WERI-Rb-1 (cell line): ENCODE results near the gene LMNTD2.

Source experiments
- DNase-seq: peaks from one replicate; pipeline ENCODE4 v3.0.0-alpha.2; 2020
- H3K27ac ChIP-seq: fragments of 250-450 bp; sonication (Bioruptor Pico); 2 replicates; pipeline ENCODE4 v1.5.1; 2020; ENCODE audit warnings: mild to moderate bottlenecking, moderate library complexity
- H3K27me3 ChIP-seq: fragments of 250-450 bp; sonication (Bioruptor Pico); 2 replicates; pipeline ENCODE4 v1.5.1; 2021; ENCODE audit warnings: mild to moderate bottlenecking, low read depth, moderate library complexity; ENCODE audit not compliant: insufficient read depth, severe bottlenecking
- H3K36me3 ChIP-seq: fragments of 250-450 bp; sonication (Bioruptor Pico); 2 replicates; pipeline ENCODE4 v1.5.1; 2020; ENCODE audit warnings: mild to moderate bottlenecking, moderate library complexity
- H3K4me3 ChIP-seq: 2 replicates; pipeline ENCODE4 v1.5.1; 2011; ENCODE audit warnings: low read depth, mild to moderate bottlenecking, control low read depth, low read length
- H3K9me3 ChIP-seq: fragments of 250-450 bp; sonication (Bioruptor Pico); 2 replicates; pipeline ENCODE4 v1.5.1; 2021; ENCODE audit warnings: mild to moderate bottlenecking, moderate library complexity; ENCODE audit not compliant: severe bottlenecking
- TF ChIP-seq, protein P1 (sequence below): IDR thresholded peaks from 2 replicates; pipeline ENCODE4 v1.5.1; 2011; ENCODE audit warnings: low read depth, mild to moderate bottlenecking, control low read depth, inconsistent platforms, low read length

Gene LMNTD2

DNA sequence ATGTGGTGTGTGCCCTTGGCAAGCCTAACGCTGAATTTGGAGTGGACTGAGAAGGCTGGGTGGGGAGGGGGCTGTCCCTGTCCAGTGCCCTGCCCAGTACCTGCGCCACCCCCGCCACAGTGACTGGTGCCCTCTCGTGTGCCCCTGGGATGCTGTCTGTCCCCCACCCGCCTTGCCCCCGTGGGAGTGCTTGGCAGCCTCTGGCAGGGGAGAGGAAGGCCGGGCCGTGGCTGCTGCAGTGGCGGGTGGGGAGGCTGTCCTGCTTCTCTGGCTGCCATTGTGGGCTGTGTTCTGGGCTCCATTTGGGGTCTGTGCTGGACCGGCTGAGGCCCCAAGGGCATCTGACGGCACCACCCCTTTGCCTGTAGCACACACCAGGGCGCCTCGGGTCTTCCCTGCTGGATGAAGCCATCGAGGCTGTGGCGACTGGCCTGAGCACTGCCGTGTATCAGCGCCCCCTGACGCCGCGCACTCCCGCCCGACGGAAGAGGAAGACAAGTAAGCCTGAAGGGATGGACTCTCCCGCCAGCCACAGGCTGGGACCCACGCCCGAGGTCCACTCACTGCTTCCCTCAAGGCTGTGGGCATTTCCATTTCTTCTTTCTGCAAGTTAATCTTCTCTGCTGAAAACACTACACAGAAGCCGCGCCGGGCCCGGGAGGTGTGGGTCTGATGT lies 37.6 kb upstream of the LMNTD2 start:
- Histone ChIP-seq H3K36me3 (peaks cover 88% of the 10 kb centered on the region), H3K9me3 (no peaks in the 10 kb centered on the region), H3K27ac (no peak overlapping the region), H3K4me3 (no peak overlapping the region), H3K27me3 (no peaks in the 10 kb centered on the region)
- TF ChIP-seq, protein P1, sequence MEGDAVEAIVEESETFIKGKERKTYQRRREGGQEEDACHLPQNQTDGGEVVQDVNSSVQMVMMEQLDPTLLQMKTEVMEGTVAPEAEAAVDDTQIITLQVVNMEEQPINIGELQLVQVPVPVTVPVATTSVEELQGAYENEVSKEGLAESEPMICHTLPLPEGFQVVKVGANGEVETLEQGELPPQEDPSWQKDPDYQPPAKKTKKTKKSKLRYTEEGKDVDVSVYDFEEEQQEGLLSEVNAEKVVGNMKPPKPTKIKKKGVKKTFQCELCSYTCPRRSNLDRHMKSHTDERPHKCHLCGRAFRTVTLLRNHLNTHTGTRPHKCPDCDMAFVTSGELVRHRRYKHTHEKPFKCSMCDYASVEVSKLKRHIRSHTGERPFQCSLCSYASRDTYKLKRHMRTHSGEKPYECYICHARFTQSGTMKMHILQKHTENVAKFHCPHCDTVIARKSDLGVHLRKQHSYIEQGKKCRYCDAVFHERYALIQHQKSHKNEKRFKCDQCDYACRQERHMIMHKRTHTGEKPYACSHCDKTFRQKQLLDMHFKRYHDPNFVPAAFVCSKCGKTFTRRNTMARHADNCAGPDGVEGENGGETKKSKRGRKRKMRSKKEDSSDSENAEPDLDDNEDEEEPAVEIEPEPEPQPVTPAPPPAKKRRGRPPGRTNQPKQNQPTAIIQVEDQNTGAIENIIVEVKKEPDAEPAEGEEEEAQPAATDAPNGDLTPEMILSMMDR, result no peak
- DNase-seq, result no peak

DNA sequence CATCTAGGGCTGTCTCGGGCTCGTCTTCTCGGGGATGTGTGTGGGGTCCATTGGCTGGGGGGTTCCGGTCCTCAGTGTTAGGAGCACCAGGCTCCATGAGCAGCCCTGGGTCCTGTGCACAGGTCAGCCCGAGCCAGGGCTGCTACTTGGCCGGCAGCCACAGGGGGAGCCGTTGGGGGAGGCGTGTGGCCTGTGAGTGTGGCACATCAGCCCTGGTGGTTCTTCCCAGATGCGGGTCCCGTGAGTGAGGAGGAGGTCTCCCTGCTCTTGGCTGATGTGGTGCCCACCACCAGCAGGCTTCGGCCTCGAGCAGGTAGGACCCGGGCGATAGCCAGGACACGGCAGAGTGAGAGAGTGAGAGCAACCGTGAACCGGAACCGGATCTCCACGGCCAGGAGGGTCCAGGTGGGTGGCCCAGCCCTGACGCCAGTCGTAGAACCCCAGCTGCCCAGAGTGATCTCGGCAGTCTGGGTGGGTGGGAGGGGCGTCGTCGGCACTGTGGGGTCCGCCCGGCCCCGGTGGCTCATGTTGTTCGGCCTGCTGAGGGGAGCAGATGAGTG lies 36.7 kb upstream of the LMNTD2 start:
- Histone ChIP-seq H3K27me3 (no peaks in the 10 kb centered on the region), H3K36me3 (peaks cover 90% of the 10 kb centered on the region), H3K4me3 (no peak overlapping the region), H3K9me3 (no peaks in the 10 kb centered on the region), H3K27ac (no peak overlapping the region)
- no peak for DNase-seq
- TF ChIP-seq, protein P1, result peak; percentile 64

DNA sequence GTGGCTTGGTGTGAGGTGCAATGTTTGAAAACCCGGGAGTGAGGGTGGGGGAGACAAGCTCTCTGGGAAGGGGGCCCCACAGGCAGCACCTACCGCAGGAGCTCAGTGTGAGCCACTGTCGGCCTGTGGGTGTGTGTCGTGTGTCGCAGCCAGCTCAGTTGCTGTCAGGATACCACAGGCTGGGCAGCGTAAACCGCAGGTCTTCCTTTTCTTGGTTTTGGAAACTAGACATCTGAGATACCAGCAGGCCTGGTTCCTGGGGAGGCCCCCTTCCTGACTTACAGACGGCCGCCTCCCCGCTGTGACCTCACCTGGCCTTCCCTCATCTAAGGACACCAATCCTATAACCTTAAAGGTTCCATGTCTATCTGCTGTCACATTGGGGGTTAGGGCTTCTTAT lies 35.8 kb upstream of the LMNTD2 start:
- TF ChIP-seq, protein P1, result no peak
- Histone ChIP-seq H3K27me3 (no peaks in the 10 kb centered on the region), H3K27ac (no peak overlapping the region), H3K9me3 (no peaks in the 10 kb centered on the region), H3K4me3 (no peak overlapping the region), H3K36me3 (peaks cover 87% of the 10 kb centered on the region)
- DNase-seq, result no peak

DNA sequence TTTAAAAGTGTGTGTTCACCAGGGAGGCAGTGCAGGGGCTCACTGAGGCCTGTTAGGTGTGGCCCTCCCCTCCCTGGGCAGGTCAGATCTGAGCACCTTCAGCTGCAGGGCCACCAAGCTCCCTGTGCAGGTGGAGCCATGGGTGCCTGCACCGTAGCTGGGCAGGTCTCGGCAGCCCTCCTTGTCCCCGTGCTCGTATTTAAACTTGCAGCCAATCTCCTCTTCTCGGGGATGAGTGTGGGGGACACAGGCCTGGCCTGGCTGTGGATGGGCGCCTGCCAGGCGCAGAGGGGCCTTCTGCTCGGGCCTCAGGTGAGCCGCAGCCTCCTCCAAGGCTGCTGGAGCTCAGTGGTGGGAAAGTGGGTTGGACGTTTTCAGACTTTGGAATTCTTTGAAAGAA lies 34.9 kb upstream of the LMNTD2 start:
- Histone ChIP-seq H3K9me3 (no peaks in the 10 kb centered on the region), H3K27ac (no peak overlapping the region)
- TF ChIP-seq, protein P1, result no peak

DNA sequence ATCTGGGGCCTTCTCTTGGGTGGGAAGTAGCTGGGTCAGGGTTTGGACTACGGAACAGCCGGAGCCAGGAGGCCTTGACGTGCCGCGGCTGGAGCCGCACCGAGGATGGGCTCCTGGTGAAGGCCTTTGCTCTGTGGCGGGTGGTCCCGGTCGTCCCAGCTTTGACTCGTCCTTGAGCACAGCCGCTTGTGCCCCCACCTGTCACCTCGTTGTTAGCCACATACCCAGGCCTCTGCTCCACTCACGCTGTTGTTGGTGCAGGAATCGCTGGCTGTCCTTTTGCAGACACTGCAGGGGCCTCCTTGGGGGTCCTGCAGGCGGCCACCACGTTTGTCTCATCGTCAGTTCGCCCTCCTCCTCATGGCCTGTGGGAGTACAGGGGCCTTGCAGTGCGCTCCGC lies 32.8 kb upstream of the LMNTD2 start:
- TF ChIP-seq, protein P1, result no peak
- Histone ChIP-seq H3K4me3 (no peak overlapping the region), H3K36me3 (peaks cover 88% of the 10 kb centered on the region), H3K27me3 (no peaks in the 10 kb centered on the region), H3K9me3 (no peaks in the 10 kb centered on the region), H3K27ac (no peak overlapping the region)
- DNase-seq, result no peak

More for the DNA sequence above, 34.9 kb upstream of the LMNTD2 start:
- Histone ChIP-seq H3K27me3 (no peaks in the 10 kb centered on the region), H3K4me3 (no peak overlapping the region), H3K36me3 (peaks cover 88% of the 10 kb centered on the region)
- DNase-seq, result no peak

DNA sequence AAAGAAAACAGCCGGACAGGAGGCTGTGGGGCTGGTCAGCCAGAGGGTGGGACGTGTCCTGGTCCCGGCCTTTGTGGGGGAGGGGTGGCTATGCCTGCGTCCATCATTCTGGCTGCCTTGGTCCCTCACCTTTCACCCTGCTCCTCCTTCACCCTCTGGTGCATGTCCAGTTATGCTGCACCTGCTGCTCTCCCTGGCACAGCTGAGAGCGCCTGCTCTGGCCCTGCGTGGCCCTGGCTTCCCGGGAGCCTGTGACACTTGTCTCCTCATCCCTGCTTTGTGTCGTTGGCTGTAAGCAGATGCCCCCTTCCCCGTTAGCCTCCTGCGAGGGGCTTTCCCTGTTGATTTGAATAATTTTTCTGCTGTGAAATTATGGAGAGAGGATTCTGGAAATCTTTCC lies 32.4 kb upstream of the LMNTD2 start:
- Histone ChIP-seq H3K9me3 (no peaks in the 10 kb centered on the region), H3K27ac (no peak overlapping the region), H3K4me3 (no peak overlapping the region), H3K27me3 (no peaks in the 10 kb centered on the region), H3K36me3 (peaks cover 88% of the 10 kb centered on the region)
- DNase-seq, result no peak
- TF ChIP-seq, protein P1, result no peak
